GM23338 (cell line): ENCODE data around the gene ONECUT1. TPM values are rescaled to one million over a fixed set of nuclear protein-coding genes. Genes with fewer than 3 reads are reported as not detected.
A peak's percentile ranks its signal among the peaks of the same experiment; 100 is the strongest.

ENCODE experiments used
- ATAC-seq: fragments of 200-7000 bp; cut with Tn5 transposase; 3 replicates; pipeline ENCODE4 v1.9.1; 2020
- DNase-seq: peaks from one replicate; pipeline ENCODE4 v3.0.0-alpha.2; 2015; ENCODE audit warnings: low spot score
- H2AFZ ChIP-seq: fragments of 200-600 bp; sonication (generic); 2 replicates; pipeline ENCODE4 v1.8.0; 2016; ENCODE audit warnings: antibody characterized with exemption, mild to moderate bottlenecking, moderate library complexity
- H3F3A ChIP-seq: fragments of 200-600 bp; sonication (generic); replicated peaks from 2 replicates; pipeline ENCODE4 v1.8.0; 2017; ENCODE audit warnings: antibody characterized with exemption, mixed run types, low read depth
- H3K27ac ChIP-seq: fragments of 200-600 bp; sonication (generic); 2 replicates; pipeline ENCODE4 v1.6.1; 2016; ENCODE audit warnings: low read depth
- H3K27me3 ChIP-seq: fragments of 200-600 bp; sonication (generic); 2 replicates; pipeline ENCODE4 v1.8.0; 2016; ENCODE audit warnings: mild to moderate bottlenecking, mixed run types, moderate library complexity; ENCODE audit not compliant: insufficient read depth
- H3K36me3 ChIP-seq: fragments of 200-600 bp; sonication (generic); 2 replicates; pipeline ENCODE4 v1.8.0; 2016; ENCODE audit warnings: mild to moderate bottlenecking; ENCODE audit not compliant: insufficient read depth
- H3K4me1 ChIP-seq: fragments of 200-600 bp; sonication (generic); 2 replicates; pipeline ENCODE4 v1.8.0; 2016; ENCODE audit warnings: mild to moderate bottlenecking, moderate library complexity; ENCODE audit not compliant: insufficient read depth
- H3K4me2 ChIP-seq: fragments of 200-600 bp; sonication (generic); 2 replicates; pipeline ENCODE4 v1.7.1; 2017; ENCODE audit warnings: mixed run types
- H3K4me3 ChIP-seq: fragments of 200-600 bp; sonication (generic); 2 replicates; pipeline ENCODE4 v1.6.1; 2016; ENCODE audit warnings: mixed run types
- H3K79me2 ChIP-seq: fragments of 200-600 bp; sonication (generic); replicated peaks from 2 replicates; pipeline ENCODE4 v1.8.0; 2017; ENCODE audit warnings: mild to moderate bottlenecking; ENCODE audit not compliant: insufficient read depth
- H3K9me2 ChIP-seq: fragments of 200-600 bp; sonication (generic); 2 replicates; pipeline ENCODE4 v1.8.0; 2017; ENCODE audit not compliant: insufficient read depth
- H4K20me1 ChIP-seq: fragments of 200-600 bp; sonication (generic); replicated peaks from 2 replicates; pipeline ENCODE4 v1.8.0; 2017; ENCODE audit warnings: mild to moderate bottlenecking; ENCODE audit not compliant: insufficient read depth
- H3K27ac Mint-ChIP-seq: 2 replicates; pipeline ENCODE4 v1.8.0; 2020; ENCODE audit warnings: inconsistent platforms, mild to moderate bottlenecking, moderate library complexity, mixed read lengths
- H3K27me3 Mint-ChIP-seq: 3 replicates; pipeline ENCODE4 v1.8.0; 2022; ENCODE audit warnings: low read depth, mild to moderate bottlenecking, moderate library complexity, mixed read lengths, inconsistent platforms; ENCODE audit not compliant: insufficient read depth, poor library complexity
- H3K36me3 Mint-ChIP-seq: 3 replicates; pipeline ENCODE4 v1.8.0; 2021; ENCODE audit warnings: low read depth, mild to moderate bottlenecking, inconsistent platforms, moderate library complexity, mixed read lengths
- H3K4me1 Mint-ChIP-seq: 3 replicates; pipeline ENCODE4 v1.8.0; 2020; ENCODE audit warnings: mild to moderate bottlenecking, inconsistent platforms, mixed read lengths
- H3K4me3 Mint-ChIP-seq: 3 replicates; pipeline ENCODE4 v1.8.0; 2021; ENCODE audit warnings: moderate library complexity, mild to moderate bottlenecking, inconsistent platforms, mixed read lengths
- H3K9me3 Mint-ChIP-seq: 3 replicates; pipeline ENCODE4 v1.8.0; 2020; ENCODE audit warnings: moderate library complexity, mild to moderate bottlenecking, inconsistent platforms, mixed read lengths
- CREB1 ChIP-seq: fragments of 250-450 bp; sonication (Bioruptor Pico); IDR thresholded peaks from 2 replicates; pipeline ENCODE4 v1.5.0; 2020; ENCODE audit warnings: low read depth, mild to moderate bottlenecking, moderate library complexity
- CTCF ChIP-seq, 2 experiments: fragments of 200-600 bp in 1 of 2; sonication (generic) in 1 of 2; conservative IDR thresholded peaks; 2 replicates each; pipeline versions ENCODE4 v1.5.1 to v1.6.1; 2016 to 2017; ENCODE audit warnings: antibody characterized with exemption in 2 of 2, low read depth in 2 of 2, mild to moderate bottlenecking in 2 of 2, moderate library complexity in 1 of 2
- ETS1 ChIP-seq: IDR thresholded peaks from 2 replicates; pipeline ENCODE4 v1.6.1; 2016; ENCODE audit warnings: antibody characterized with exemption
- EZH2 ChIP-seq: fragments of 200-600 bp; sonication (generic); IDR thresholded peaks from one replicate; pipeline ENCODE4 v1.8.0; 2017; ENCODE audit warnings: antibody characterized with exemption, mild to moderate bottlenecking, low read depth; ENCODE audit not compliant: unreplicated experiment
- ZNF114 ChIP-seq: fragments of 250-450 bp; sonication (Bioruptor Pico); IDR thresholded peaks from 2 replicates; pipeline ENCODE4 v1.5.0; 2020; ENCODE audit warnings: mild to moderate bottlenecking, moderate library complexity
- ZNF462 ChIP-seq: fragments of 250-450 bp; sonication (Bioruptor Pico); IDR thresholded peaks from 2 replicates; pipeline ENCODE4 v1.5.0; 2020; ENCODE audit warnings: mild to moderate bottlenecking, moderate library complexity
- polyA plus RNA-seq: library from polyadenylated mRNA; unstranded; fragments of >200 nt; fragmentation: Nextera tagmentation; extraction: Ambion mirVana; gene quantifications from 2 replicates; pipeline ENCODE4 v1.2.1, GENCODE V29; 2016
- total RNA-seq: library from RNA; depleted of rRNA; stranded (reverse); fragments of >200 nt; shearing (Covaris generic); gene quantifications from 2 replicates; pipeline ENCODE4 v1.2.3, GENCODE V29; 2014

The ONECUT1 gene
- total and polyA plus RNA-seq, 2 experiments from 2014 or later = 4.3 to 9.4 TPM

- Histone ChIP-seq H3K79me2 (peaks cover 19% of the 10 kb centered on the region), H3K9me2 (no peaks in the 10 kb centered on the region), H3K27ac (no peak overlapping the region), H2AFZ (no peak overlapping the region), H3K36me3 (no peaks in the 10 kb centered on the region; the same call in 1 of the 2 replicates), H3K4me3 (peak overlapping the region; percentile 66), H3K27me3 (peaks cover 84% of the 10 kb centered on the region), H4K20me1 (peaks cover 25% of the 10 kb centered on the region), H3K4me2 (peak overlapping the region; percentile 88), H3K4me1 (peaks cover 68% of the 10 kb centered on the region), H3F3A (peaks cover 24% of the 10 kb centered on the region)
- TF ChIP-seq ETS1 = no peak
- peak; percentile 49 for TF ChIP-seq EZH2
- no peak for TF ChIP-seq CREB1
- Mint-ChIP-seq H3K4me1 (peaks cover 60% of the 10 kb centered on the region), H3K4me3 (peak overlapping the region; percentile 76), H3K27me3 (peaks cover 65% of the 10 kb centered on the region), H3K27ac (no peak overlapping the region), H3K9me3 (peaks cover 16% of the 10 kb centered on the region; the same call in 1 of the 3 replicates), H3K36me3 (peaks cover 38% of the 10 kb centered on the region)
- ATAC-seq = no peak
- no peak for DNase-seq
Measured at GRCh38 chr15:52803108-52803466, 13.0 kb upstream of the ONECUT1 start.

- peaks cover 33% of the 10 kb centered on the region for H4K20me1 ChIP-seq
- peaks cover 84% of the 10 kb centered on the region for H3K27me3 ChIP-seq
- Mint-ChIP-seq H3K27me3 (peaks cover 71% of the 10 kb centered on the region), H3K27ac (no peak overlapping the region), H3K4me1 (peaks cover 62% of the 10 kb centered on the region), H3K4me3 (peak overlapping the region; percentile 76), H3K36me3 (peaks cover 38% of the 10 kb centered on the region), H3K9me3 (peaks cover 16% of the 10 kb centered on the region; the same call in 1 of the 3 replicates)
- H3K9me2 ChIP-seq = no peaks in the 10 kb centered on the region
- TF ChIP-seq ZNF462 (no peak), CTCF (conservative IDR thresholded peaks at IDR 0.05; ENCODE audit: low read depth in 2 of 2) (no peak), ZNF114 (CRISPR knock-in tag) (no peak), CREB1 (no peak)
- peaks cover 75% of the 10 kb centered on the region for H3K4me1 ChIP-seq
- peaks cover 30% of the 10 kb centered on the region for H3F3A ChIP-seq
- no peak overlapping the region for H3K27ac ChIP-seq
- H2AFZ ChIP-seq = no peak overlapping the region
- peak overlapping the region; percentile 88 for H3K4me2 ChIP-seq
- H3K4me3 ChIP-seq = peak overlapping the region; percentile 66; the same call in 1 of the 2 replicates
- no peaks in the 10 kb centered on the region; the same call in 1 of the 2 replicates for H3K36me3 ChIP-seq
- peaks cover 19% of the 10 kb centered on the region for H3K79me2 ChIP-seq
- ATAC-seq (no peak), DNase-seq (no peak)
Measured at GRCh38 chr15:52802110-52802509, 12.0 kb upstream of the ONECUT1 start.
